Measurements from ENCODE around the gene ORC4. TPM values are rescaled to one million over a fixed set of nuclear protein-coding genes. Genes with fewer than 3 reads are reported as not detected.

ORC4 gene
- polyA plus RNA-seq, 1 donor from 2014 or later, result 261 TPM

DNA sequence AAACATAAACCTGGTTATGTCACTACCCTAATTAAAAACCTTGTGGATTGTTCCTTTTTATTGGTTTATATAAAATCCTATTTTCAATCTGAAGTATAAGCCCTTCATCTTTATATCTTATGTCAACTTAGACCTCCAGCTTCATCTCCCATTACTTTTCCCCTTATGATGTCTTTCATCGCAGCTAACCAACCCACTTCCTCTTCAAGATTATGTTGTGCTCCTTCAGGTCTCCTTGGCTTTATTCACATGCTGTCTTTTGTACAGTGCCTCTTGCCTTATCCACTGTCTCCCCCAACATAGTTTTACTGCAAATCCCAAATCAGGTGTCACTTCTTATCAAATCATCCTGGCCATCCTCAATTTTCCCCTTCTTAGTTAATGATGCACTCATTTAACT, 26.3 kb upstream of the ORC4 start:
- Histone ChIP-seq H3K27me3 (ENCODE audit: insufficient read depth, low read depth, low read length) (no peaks in the 10 kb centered on the region), H3K4me2 (ENCODE audit: low read length) (no peak overlapping the region), H3K79me2 (replicated peaks; ENCODE audit: insufficient read depth, low read length) (peaks cover 29% of the 10 kb centered on the region), H3K9me2 (ENCODE audit: insufficient read depth, low read length) (no peaks in the 10 kb centered on the region), H3K36me3 (ENCODE audit: insufficient read depth, low read length) (no peaks in the 10 kb centered on the region), H3K9me3 (ENCODE audit: low read length) (no peaks in the 10 kb centered on the region), H3K27ac (ENCODE audit: low read length) (no peak overlapping the region), H4K20me1 (ENCODE audit: insufficient read depth) (no peaks in the 10 kb centered on the region), H2AFZ (ENCODE audit: low read depth, low read length) (no peak overlapping the region), H3F3A (ENCODE audit: insufficient read depth, low read length, poor library complexity, severe bottlenecking) (no peaks in the 10 kb centered on the region), H3K9ac (ENCODE audit: low read length) (no peak overlapping the region), H3K4me3 (ENCODE audit: low read length) (no peak overlapping the region)
- TF ChIP-seq EZH2 (IDR thresholded peaks at IDR 0.05; ENCODE audit: borderline replicate concordance, insufficient read depth, low read length, poor library complexity, severe bottlenecking) (no peak), MXI1 (conservative IDR thresholded peaks at IDR 0.05; ENCODE audit: poor library complexity, severe bottlenecking) (no peak), EP300 (conservative IDR thresholded peaks at IDR 0.05; ENCODE audit: poor library complexity, severe bottlenecking) (no peak), SMC3 (conservative IDR thresholded peaks at IDR 0.05; ENCODE audit: poor library complexity) (no peak), TAF1 (IDR thresholded peaks at IDR 0.05; ENCODE audit: low read depth) (no peak), RAD21 (conservative IDR thresholded peaks at IDR 0.05) (no peak), POLR2AphosphoS5 (IDR thresholded peaks at IDR 0.05) (no peak)
- TF ChIP-seq, protein P1, sequence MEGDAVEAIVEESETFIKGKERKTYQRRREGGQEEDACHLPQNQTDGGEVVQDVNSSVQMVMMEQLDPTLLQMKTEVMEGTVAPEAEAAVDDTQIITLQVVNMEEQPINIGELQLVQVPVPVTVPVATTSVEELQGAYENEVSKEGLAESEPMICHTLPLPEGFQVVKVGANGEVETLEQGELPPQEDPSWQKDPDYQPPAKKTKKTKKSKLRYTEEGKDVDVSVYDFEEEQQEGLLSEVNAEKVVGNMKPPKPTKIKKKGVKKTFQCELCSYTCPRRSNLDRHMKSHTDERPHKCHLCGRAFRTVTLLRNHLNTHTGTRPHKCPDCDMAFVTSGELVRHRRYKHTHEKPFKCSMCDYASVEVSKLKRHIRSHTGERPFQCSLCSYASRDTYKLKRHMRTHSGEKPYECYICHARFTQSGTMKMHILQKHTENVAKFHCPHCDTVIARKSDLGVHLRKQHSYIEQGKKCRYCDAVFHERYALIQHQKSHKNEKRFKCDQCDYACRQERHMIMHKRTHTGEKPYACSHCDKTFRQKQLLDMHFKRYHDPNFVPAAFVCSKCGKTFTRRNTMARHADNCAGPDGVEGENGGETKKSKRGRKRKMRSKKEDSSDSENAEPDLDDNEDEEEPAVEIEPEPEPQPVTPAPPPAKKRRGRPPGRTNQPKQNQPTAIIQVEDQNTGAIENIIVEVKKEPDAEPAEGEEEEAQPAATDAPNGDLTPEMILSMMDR (IDR thresholded peaks at IDR 0.05; ENCODE audit: poor library complexity, severe bottlenecking), result no peak
- TF ChIP-seq, protein P2, sequence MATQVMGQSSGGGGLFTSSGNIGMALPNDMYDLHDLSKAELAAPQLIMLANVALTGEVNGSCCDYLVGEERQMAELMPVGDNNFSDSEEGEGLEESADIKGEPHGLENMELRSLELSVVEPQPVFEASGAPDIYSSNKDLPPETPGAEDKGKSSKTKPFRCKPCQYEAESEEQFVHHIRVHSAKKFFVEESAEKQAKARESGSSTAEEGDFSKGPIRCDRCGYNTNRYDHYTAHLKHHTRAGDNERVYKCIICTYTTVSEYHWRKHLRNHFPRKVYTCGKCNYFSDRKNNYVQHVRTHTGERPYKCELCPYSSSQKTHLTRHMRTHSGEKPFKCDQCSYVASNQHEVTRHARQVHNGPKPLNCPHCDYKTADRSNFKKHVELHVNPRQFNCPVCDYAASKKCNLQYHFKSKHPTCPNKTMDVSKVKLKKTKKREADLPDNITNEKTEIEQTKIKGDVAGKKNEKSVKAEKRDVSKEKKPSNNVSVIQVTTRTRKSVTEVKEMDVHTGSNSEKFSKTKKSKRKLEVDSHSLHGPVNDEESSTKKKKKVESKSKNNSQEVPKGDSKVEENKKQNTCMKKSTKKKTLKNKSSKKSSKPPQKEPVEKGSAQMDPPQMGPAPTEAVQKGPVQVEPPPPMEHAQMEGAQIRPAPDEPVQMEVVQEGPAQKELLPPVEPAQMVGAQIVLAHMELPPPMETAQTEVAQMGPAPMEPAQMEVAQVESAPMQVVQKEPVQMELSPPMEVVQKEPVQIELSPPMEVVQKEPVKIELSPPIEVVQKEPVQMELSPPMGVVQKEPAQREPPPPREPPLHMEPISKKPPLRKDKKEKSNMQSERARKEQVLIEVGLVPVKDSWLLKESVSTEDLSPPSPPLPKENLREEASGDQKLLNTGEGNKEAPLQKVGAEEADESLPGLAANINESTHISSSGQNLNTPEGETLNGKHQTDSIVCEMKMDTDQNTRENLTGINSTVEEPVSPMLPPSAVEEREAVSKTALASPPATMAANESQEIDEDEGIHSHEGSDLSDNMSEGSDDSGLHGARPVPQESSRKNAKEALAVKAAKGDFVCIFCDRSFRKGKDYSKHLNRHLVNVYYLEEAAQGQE (IDR thresholded peaks at IDR 0.05; ENCODE audit: borderline replicate concordance), result no peak

DNA sequence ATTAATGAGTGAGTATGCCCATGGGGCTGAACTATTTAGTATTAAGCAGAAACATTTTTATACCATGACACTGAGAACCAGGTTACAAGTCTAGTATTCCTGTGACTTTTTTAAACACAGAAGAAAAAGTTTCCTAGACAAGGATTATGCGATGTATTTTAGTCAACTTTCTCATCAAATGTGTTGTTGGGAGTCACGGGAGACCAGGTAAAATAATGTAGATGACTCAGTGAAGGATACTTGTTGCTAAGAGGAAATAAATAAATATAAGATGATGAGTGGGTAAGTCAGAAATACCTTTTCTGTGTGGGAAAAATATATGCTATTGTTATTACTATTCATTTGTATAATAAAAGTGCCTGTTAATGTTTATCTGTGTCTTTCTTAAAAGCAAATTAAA, 23.8 kb upstream of the ORC4 start:
- TF ChIP-seq POLR2AphosphoS5 (IDR thresholded peaks at IDR 0.05), result no peak
- Histone ChIP-seq H3K27me3 (ENCODE audit: insufficient read depth, low read depth, low read length) (no peaks in the 10 kb centered on the region), H4K20me1 (ENCODE audit: insufficient read depth) (no peaks in the 10 kb centered on the region), H3K27ac (ENCODE audit: low read length) (no peak overlapping the region), H3K9me2 (ENCODE audit: insufficient read depth, low read length) (no peaks in the 10 kb centered on the region), H2AFZ (ENCODE audit: low read depth, low read length) (no peak overlapping the region), H3K9ac (ENCODE audit: low read length) (no peak overlapping the region), H3K36me3 (ENCODE audit: insufficient read depth, low read length) (no peaks in the 10 kb centered on the region), H3K79me2 (replicated peaks; ENCODE audit: insufficient read depth, low read length) (peaks cover 22% of the 10 kb centered on the region), H3K9me3 (ENCODE audit: low read length) (no peaks in the 10 kb centered on the region), H3K4me2 (ENCODE audit: low read length) (no peak overlapping the region), H3K4me3 (ENCODE audit: low read length) (no peak overlapping the region), H3F3A (ENCODE audit: insufficient read depth, low read length, poor library complexity, severe bottlenecking) (no peaks in the 10 kb centered on the region)

DNA sequence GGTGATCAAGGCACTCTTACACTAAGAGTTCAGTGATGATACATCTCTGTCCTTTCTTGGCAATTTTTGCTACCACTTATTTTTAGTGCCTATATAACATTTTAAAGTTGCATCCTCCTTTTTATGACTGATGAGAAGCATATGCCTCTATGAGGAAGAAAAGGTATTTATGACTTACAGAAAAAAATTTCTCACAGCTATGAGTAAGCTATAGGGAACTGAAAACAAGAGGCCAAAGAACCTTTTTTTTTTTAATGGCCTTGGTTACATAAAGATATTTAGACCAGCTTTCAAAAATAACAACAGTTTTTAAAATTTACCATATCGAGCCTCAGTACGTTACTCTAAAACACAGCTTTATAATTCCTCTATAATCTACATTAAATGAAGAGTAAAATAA, 21.7 kb upstream of the ORC4 start:
- Histone ChIP-seq H3K27ac (ENCODE audit: low read length) (no peak overlapping the region), H3K36me3 (ENCODE audit: insufficient read depth, low read length) (no peaks in the 10 kb centered on the region), H4K20me1 (ENCODE audit: insufficient read depth) (no peaks in the 10 kb centered on the region), H3K4me2 (ENCODE audit: low read length) (no peak overlapping the region), H2AFZ (ENCODE audit: low read depth, low read length) (no peak overlapping the region), H3K9me2 (ENCODE audit: insufficient read depth, low read length) (no peaks in the 10 kb centered on the region), H3K79me2 (replicated peaks; ENCODE audit: insufficient read depth, low read length) (peaks cover 19% of the 10 kb centered on the region), H3K4me3 (ENCODE audit: low read length) (no peak overlapping the region), H3K27me3 (ENCODE audit: insufficient read depth, low read depth, low read length) (no peaks in the 10 kb centered on the region), H3K9ac (ENCODE audit: low read length) (no peak overlapping the region), H3K9me3 (ENCODE audit: low read length) (no peaks in the 10 kb centered on the region), H3F3A (ENCODE audit: insufficient read depth, low read length, poor library complexity, severe bottlenecking) (no peaks in the 10 kb centered on the region)
- TF ChIP-seq, protein P1 (IDR thresholded peaks at IDR 0.05; ENCODE audit: poor library complexity, severe bottlenecking), result no peak
- TF ChIP-seq EZH2 (IDR thresholded peaks at IDR 0.05; ENCODE audit: borderline replicate concordance, insufficient read depth, low read length, poor library complexity, severe bottlenecking) (no peak), SMC3 (conservative IDR thresholded peaks at IDR 0.05; ENCODE audit: poor library complexity) (no peak), EP300 (conservative IDR thresholded peaks at IDR 0.05; ENCODE audit: poor library complexity, severe bottlenecking) (no peak), POLR2AphosphoS5 (IDR thresholded peaks at IDR 0.05) (no peak), MXI1 (conservative IDR thresholded peaks at IDR 0.05; ENCODE audit: poor library complexity, severe bottlenecking) (no peak), RAD21 (conservative IDR thresholded peaks at IDR 0.05) (no peak), TAF1 (IDR thresholded peaks at IDR 0.05; ENCODE audit: low read depth) (no peak)
- TF ChIP-seq, protein P2 (IDR thresholded peaks at IDR 0.05; ENCODE audit: borderline replicate concordance), result no peak
